Measurements from ENCODE around the gene STING1. TPM values are rescaled to one million over a fixed set of nuclear protein-coding genes. Genes with fewer than 3 reads are reported as not detected.

STING1 gene
- total and polyA plus RNA-seq, 10 of the 15 experiments (the other 5 are each of a cell fraction or from before 2014, with no cell fraction given) = 10.1 to 56.1 (median 41.0) TPM

DNA sequence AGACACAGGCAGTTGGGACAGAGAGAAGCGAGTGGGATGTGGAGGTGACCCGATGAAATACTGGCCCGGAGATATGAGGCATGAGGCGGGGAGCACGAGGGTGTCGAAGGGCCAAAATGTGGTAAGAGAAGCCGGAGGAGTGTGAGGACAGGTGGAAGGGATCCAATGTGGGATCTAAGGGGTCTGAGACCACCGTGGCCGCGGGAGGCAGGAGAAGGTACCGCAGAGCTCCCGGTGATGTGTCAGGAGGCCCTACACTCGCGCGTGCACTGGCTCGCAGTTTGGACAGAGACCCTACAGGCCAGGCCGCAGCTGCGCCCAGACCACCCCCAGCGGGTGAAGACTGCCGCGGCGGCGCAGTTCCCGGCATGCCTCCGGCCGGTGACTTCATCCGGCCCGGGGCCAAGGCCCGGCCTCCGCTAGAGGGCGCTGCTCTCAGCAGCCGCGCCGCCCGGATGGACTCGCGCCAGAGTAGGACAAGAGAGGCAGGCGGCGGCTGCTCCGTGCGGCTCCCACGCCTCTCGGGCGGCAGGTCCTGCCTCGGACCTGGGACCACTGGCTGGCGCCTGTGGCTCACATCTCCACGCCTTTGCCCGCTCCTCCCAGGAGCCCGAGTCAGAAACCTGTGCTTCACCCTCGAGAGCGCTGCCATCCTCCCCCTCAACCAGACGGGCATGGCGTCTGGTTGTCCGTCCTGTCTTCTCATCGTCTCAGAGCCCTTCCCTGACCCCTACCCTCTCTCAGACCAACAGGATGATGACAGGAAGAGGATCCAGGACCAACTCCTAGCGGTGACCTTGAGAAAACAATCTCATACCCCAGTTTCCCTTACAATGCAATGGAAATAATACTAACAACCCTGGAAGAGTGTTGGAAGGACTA is 35.4 kb upstream of the STING1 start (continued):
- TF ChIP-seq, protein P1, sequence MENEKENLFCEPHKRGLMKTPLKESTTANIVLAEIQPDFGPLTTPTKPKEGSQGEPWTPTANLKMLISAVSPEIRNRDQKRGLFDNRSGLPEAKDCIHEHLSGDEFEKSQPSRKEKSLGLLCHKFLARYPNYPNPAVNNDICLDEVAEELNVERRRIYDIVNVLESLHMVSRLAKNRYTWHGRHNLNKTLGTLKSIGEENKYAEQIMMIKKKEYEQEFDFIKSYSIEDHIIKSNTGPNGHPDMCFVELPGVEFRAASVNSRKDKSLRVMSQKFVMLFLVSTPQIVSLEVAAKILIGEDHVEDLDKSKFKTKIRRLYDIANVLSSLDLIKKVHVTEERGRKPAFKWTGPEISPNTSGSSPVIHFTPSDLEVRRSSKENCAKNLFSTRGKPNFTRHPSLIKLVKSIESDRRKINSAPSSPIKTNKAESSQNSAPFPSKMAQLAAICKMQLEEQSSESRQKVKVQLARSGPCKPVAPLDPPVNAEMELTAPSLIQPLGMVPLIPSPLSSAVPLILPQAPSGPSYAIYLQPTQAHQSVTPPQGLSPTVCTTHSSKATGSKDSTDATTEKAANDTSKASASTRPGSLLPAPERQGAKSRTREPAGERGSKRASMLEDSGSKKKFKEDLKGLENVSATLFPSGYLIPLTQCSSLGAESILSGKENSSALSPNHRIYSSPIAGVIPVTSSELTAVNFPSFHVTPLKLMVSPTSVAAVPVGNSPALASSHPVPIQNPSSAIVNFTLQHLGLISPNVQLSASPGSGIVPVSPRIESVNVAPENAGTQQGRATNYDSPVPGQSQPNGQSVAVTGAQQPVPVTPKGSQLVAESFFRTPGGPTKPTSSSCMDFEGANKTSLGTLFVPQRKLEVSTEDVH (IDR thresholded peaks at IDR 0.05; ENCODE audit: low read depth, partially characterized antibody) = no peak
- peak; percentile 78; the same call in 1 of the 2 replicates for TF ChIP-seq ZNF207 (IDR thresholded peaks at IDR 0.05; ENCODE audit: borderline replicate concordance)
- no peak for TF ChIP-seq SUPT20H (IDR thresholded peaks at IDR 0.05; ENCODE audit: borderline replicate concordance, control insufficient read depth, low read depth, low read length)
- no peak for TF ChIP-seq SMAD1 (IDR thresholded peaks at IDR 0.05; ENCODE audit: low read depth, partially characterized antibody)
- no peak for TF ChIP-seq ZNF217 (IDR thresholded peaks at IDR 0.05)
- TF ChIP-seq FOXM1 (IDR thresholded peaks at IDR 0.05; ENCODE audit: low read depth, low read length) = no peak
- TF ChIP-seq SMARCA5 (IDR thresholded peaks at IDR 0.05) = peak; percentile 98
- TF ChIP-seq LARP7 (IDR thresholded peaks at IDR 0.05) = peak; percentile 98
- no peak for TF ChIP-seq ETV6 (conservative IDR thresholded peaks at IDR 0.05 in 1 of 2, IDR thresholded peaks at IDR 0.05 in 1 of 2; ENCODE audit: borderline replicate concordance in 1 of 2, low read depth in 1 of 2)
- TF ChIP-seq, protein P2, sequence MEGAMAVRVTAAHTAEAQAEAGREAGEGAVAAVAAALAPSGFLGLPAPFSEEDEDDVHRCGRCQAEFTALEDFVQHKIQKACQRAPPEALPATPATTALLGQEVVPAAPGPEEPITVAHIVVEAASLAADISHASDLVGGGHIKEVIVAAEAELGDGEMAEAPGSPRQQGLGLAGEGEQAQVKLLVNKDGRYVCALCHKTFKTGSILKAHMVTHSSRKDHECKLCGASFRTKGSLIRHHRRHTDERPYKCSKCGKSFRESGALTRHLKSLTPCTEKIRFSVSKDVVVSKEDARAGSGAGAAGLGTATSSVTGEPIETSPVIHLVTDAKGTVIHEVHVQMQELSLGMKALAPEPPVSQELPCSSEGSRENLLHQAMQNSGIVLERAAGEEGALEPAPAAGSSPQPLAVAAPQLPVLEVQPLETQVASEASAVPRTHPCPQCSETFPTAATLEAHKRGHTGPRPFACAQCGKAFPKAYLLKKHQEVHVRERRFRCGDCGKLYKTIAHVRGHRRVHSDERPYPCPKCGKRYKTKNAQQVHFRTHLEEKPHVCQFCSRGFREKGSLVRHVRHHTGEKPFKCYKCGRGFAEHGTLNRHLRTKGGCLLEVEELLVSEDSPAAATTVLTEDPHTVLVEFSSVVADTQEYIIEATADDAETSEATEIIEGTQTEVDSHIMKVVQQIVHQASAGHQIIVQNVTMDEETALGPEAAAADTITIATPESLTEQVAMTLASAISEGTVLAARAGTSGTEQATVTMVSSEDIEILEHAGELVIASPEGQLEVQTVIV (IDR thresholded peaks at IDR 0.05; ENCODE audit: borderline replicate concordance, partially characterized antibody) = no peak
- TF ChIP-seq ZSCAN29 (IDR thresholded peaks at IDR 0.05) = no peak
- peak; percentile 85; the same call in 1 of the 2 replicates for TF ChIP-seq NBN (IDR thresholded peaks at IDR 0.05)
- no peak for TF ChIP-seq TARDBP (IDR thresholded peaks at IDR 0.05; ENCODE audit: borderline replicate concordance)
- peak; percentile 69; the same call in 1 of the 2 replicates for TF ChIP-seq MEF2A (IDR thresholded peaks at IDR 0.05; ENCODE audit: insufficient read depth, low read depth, low read length)
- TF ChIP-seq BHLHE40 (IDR thresholded peaks at IDR 0.05; ENCODE audit: borderline replicate concordance in 1 of 2, low read depth in 2 of 2, low read length in 1 of 2) = peak; percentile 77 to 83
- 0 out of 2 replicates have a peak, but pooled peaks have one; percentile 38 for TF ChIP-seq TCF3 (IDR thresholded peaks at IDR 0.05; ENCODE audit: borderline replicate concordance, insufficient read depth, low read depth, low read length)
- TF ChIP-seq SMC3 (IDR thresholded peaks at IDR 0.05; ENCODE audit: borderline replicate concordance, low read length) = peak; percentile 78
- peak; percentile 26 for TF ChIP-seq RELA (IDR thresholded peaks at IDR 0.05; ENCODE audit: borderline replicate concordance, partially characterized antibody)
- TF ChIP-seq SUZ12 (IDR thresholded peaks at IDR 0.05; ENCODE audit: unreplicated experiment) = no peak
- TF ChIP-seq, protein P3, sequence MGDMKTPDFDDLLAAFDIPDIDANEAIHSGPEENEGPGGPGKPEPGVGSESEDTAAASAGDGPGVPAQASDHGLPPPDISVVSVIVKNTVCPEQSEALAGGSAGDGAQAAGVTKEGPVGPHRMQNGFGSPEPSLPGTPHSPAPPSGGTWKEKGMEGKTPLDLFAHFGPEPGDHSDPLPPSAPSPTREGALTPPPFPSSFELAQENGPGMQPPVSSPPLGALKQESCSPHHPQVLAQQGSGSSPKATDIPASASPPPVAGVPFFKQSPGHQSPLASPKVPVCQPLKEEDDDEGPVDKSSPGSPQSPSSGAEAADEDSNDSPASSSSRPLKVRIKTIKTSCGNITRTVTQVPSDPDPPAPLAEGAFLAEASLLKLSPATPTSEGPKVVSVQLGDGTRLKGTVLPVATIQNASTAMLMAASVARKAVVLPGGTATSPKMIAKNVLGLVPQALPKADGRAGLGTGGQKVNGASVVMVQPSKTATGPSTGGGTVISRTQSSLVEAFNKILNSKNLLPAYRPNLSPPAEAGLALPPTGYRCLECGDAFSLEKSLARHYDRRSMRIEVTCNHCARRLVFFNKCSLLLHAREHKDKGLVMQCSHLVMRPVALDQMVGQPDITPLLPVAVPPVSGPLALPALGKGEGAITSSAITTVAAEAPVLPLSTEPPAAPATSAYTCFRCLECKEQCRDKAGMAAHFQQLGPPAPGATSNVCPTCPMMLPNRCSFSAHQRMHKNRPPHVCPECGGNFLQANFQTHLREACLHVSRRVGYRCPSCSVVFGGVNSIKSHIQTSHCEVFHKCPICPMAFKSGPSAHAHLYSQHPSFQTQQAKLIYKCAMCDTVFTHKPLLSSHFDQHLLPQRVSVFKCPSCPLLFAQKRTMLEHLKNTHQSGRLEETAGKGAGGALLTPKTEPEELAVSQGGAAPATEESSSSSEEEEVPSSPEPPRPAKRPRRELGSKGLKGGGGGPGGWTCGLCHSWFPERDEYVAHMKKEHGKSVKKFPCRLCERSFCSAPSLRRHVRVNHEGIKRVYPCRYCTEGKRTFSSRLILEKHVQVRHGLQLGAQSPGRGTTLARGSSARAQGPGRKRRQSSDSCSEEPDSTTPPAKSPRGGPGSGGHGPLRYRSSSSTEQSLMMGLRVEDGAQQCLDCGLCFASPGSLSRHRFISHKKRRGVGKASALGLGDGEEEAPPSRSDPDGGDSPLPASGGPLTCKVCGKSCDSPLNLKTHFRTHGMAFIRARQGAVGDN (IDR thresholded peaks at IDR 0.05) = peak; percentile 97

Measured in GM12878 (cell line).